Lower leg skin (tissue), 3 donors: ENCODE measurements around the gene LIN37.

ENCODE experiments used
- POLR2A ChIP-seq, 2 donors: fragments of 450-650 bp; IDR thresholded peaks; one replicate each; pipeline ENCODE4 v1.6.1; 2016 to 2017; ENCODE audit warnings: antibody characterized with exemption in 2 of 2, mild to moderate bottlenecking in 1 of 2, moderate library complexity in 1 of 2
- TF ChIP-seq, protein P1 (sequence below), 3 donors: fragments of 450-650 bp; IDR thresholded peaks; one replicate each; pipeline ENCODE4 v1.5.1; 2016; ENCODE audit warnings: antibody characterized with exemption in 3 of 3, mild to moderate bottlenecking in 3 of 3, moderate library complexity in 2 of 3

DNA sequence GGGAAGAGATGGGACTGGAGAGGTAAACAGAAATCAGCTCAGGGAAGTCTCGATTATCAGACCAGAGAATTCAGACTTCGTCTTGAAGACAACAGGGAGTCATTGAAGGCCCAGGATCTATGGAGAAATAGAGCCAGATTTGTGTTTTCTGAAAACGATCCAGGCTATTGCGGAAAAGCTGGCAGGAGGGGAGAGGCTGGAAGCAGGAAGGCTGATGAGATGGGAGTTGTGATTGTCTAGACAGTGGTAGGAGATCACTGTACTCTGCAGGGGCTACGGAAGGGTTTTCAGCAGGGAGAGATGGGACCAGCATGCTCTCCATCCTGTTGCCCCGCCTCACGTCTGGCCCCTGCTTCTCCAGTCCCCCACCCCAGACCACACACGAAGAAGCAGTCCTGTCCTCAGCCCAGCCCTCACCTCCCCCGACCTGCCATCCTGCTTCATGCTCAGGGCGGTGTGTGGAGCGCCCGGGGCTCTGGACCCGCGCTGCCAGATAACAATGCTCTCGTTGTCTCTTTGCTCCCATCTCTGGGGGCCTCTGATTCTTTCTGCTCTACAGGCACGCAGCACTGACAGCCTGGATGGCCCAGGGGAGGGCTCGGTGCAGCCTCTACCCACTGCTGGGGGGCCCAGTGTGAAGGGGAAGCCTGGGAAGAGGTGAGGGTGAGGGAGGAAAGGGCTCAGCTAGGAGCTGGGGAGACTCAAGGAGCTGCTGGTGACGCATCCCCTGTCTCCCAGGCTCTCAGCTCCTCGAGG, 28.9 kb downstream of the LIN37 start:
- TF ChIP-seq, protein P1, sequence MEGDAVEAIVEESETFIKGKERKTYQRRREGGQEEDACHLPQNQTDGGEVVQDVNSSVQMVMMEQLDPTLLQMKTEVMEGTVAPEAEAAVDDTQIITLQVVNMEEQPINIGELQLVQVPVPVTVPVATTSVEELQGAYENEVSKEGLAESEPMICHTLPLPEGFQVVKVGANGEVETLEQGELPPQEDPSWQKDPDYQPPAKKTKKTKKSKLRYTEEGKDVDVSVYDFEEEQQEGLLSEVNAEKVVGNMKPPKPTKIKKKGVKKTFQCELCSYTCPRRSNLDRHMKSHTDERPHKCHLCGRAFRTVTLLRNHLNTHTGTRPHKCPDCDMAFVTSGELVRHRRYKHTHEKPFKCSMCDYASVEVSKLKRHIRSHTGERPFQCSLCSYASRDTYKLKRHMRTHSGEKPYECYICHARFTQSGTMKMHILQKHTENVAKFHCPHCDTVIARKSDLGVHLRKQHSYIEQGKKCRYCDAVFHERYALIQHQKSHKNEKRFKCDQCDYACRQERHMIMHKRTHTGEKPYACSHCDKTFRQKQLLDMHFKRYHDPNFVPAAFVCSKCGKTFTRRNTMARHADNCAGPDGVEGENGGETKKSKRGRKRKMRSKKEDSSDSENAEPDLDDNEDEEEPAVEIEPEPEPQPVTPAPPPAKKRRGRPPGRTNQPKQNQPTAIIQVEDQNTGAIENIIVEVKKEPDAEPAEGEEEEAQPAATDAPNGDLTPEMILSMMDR (IDR thresholded peaks at IDR 0.05) = no peak
- no peak for TF ChIP-seq POLR2A (IDR thresholded peaks at IDR 0.05)
